GM12892 (cell line): Measurements from ENCODE around the gene DAPK2.
A peak's percentile ranks its signal among the peaks of the same experiment; 100 is the strongest.

Source experiments
- DNase-seq: peaks from one replicate; pipeline ENCODE4 v3.0.0; 2011; ENCODE audit not compliant: insufficient read length
- FAIRE-seq: peaks from 2 replicates; lab custom pipeline; 2011; peaks lifted over from hg19 to GRCh38; lab: Jason Lieb, UNC
- POLR2A ChIP-seq: IDR thresholded peaks from 2 replicates; pipeline ENCODE4 v1.6.1; 2011; ENCODE audit warnings: low read depth, low read length, control low read depth
- POLR2AphosphoS5 ChIP-seq: IDR thresholded peaks from 2 replicates; pipeline ENCODE4 v1.6.1; 2011; ENCODE audit warnings: low read depth, low read length, control low read depth
- TAF1 ChIP-seq: IDR thresholded peaks from 2 replicates; pipeline ENCODE4 v1.6.1; 2011; ENCODE audit warnings: low read depth, mild to moderate bottlenecking, control low read depth, low read length, borderline replicate concordance

Gene DAPK2

GRCh38 chr15:63870487-63871209, 175.6 kb downstream of the DAPK2 start:
- DNase-seq (no peak), FAIRE-seq (no peak)
- TF ChIP-seq POLR2AphosphoS5, result no peak
- no peak for TF ChIP-seq POLR2A
- no peak for TF ChIP-seq TAF1

- DNase-seq, result no peak
- no peak for TF ChIP-seq TAF1
- no peak for TF ChIP-seq POLR2A
- TF ChIP-seq POLR2AphosphoS5, result no peak
- FAIRE-seq, result peak; percentile 57
Observed at GRCh38 chr15:63870043-63870394, 176.3 kb downstream of the DAPK2 start.

- DNase-seq (no peak), FAIRE-seq (no peak)
- TF ChIP-seq POLR2A, result no peak
- TF ChIP-seq POLR2AphosphoS5, result no peak
- no peak for TF ChIP-seq TAF1
Observed at GRCh38 chr15:63869371-63870042, 176.8 kb downstream of the DAPK2 start.

GRCh38 chr15:63864186-63864585, 182.1 kb downstream of the DAPK2 start:
- TF ChIP-seq POLR2AphosphoS5, result no peak
- no peak for TF ChIP-seq POLR2A
- no peak for TF ChIP-seq TAF1
- no peak for DNase-seq
- FAIRE-seq, result no peak

- DNase-seq (no peak), FAIRE-seq (no peak)
- TF ChIP-seq POLR2AphosphoS5, result no peak
- no peak for TF ChIP-seq POLR2A
- no peak for TF ChIP-seq TAF1
Observed at GRCh38 chr15:63861946-63862517, 184.3 kb downstream of the DAPK2 start.

GRCh38 chr15:63860555-63860954, 185.7 kb downstream of the DAPK2 start:
- FAIRE-seq (no peak), DNase-seq (no peak)
- TF ChIP-seq TAF1 (no peak), POLR2A (no peak), POLR2AphosphoS5 (no peak)

GRCh38 chr15:63860155-63860554, 186.1 kb downstream of the DAPK2 start:
- no peak for DNase-seq
- peak; percentile 82 for FAIRE-seq
- TF ChIP-seq POLR2AphosphoS5 (no peak), TAF1 (no peak), POLR2A (no peak)

- DNase-seq (no peak), FAIRE-seq (no peak)
- TF ChIP-seq POLR2AphosphoS5 (no peak), TAF1 (no peak), POLR2A (no peak)
Observed at GRCh38 chr15:63858881-63859280, 187.4 kb downstream of the DAPK2 start.

GRCh38 chr15:63858448-63858847, 187.8 kb downstream of the DAPK2 start:
- FAIRE-seq (no peak), DNase-seq (no peak)
- no peak for TF ChIP-seq TAF1
- no peak for TF ChIP-seq POLR2A
- no peak for TF ChIP-seq POLR2AphosphoS5

GRCh38 chr15:63857461-63857856, 188.8 kb downstream of the DAPK2 start:
- no peak for DNase-seq
- FAIRE-seq, result no peak
- TF ChIP-seq POLR2A (no peak), POLR2AphosphoS5 (no peak), TAF1 (no peak)
